ACC112 (cell line): Measurements from ENCODE around the gene ITSN2.
"Not testable (repeated sequence)": the region's sequence is repeated elsewhere in the genome, so short reads cannot be mapped to it uniquely, and the experiment has no call there.

Source experiments
- H2AFZ ChIP-seq: fragments of 200-600 bp; sonication (generic); one replicate; pipeline ENCODE4 v1.6.0; 2017; ENCODE audit warnings: antibody characterized with exemption, low read length; ENCODE audit not compliant: unreplicated experiment
- H3K27ac ChIP-seq: fragments of 200-600 bp; sonication (generic); 2 replicates; pipeline ENCODE4 v1.5.1; 2014; ENCODE audit warnings: low read depth, mild to moderate bottlenecking, antibody characterized with exemption, low read length, moderate library complexity
- H3K27me3 ChIP-seq: fragments of 200-600 bp; sonication (generic); 2 replicates; pipeline ENCODE4 v1.6.1; 2014; ENCODE audit warnings: mild to moderate bottlenecking, antibody characterized with exemption, low read length, moderate library complexity, mixed read lengths; ENCODE audit not compliant: insufficient read depth
- H3K36me3 ChIP-seq: fragments of 200-600 bp; sonication (generic); 2 replicates; pipeline ENCODE4 v1.6.1; 2016; ENCODE audit warnings: mild to moderate bottlenecking, antibody characterized with exemption, low read length, moderate library complexity, mixed read lengths; ENCODE audit not compliant: insufficient read depth
- H3K4me1 ChIP-seq: fragments of 200-600 bp; sonication (generic); one replicate; pipeline ENCODE4 v1.6.1; 2016; ENCODE audit warnings: low read length, mixed read lengths; ENCODE audit not compliant: insufficient read depth, unreplicated experiment, control insufficient read depth
- H3K4me3 ChIP-seq: fragments of 200-600 bp; sonication (generic); 2 replicates; pipeline ENCODE4 v1.5.1; 2014; ENCODE audit warnings: mild to moderate bottlenecking, low read depth, low read length
- H3K79me2 ChIP-seq: fragments of 200-600 bp; sonication (generic); one replicate; pipeline ENCODE4 v1.6.0; 2016; ENCODE audit warnings: low read length; ENCODE audit not compliant: control insufficient read depth, unreplicated experiment, insufficient read depth

ITSN2 gene

GRCh38 chr2:24206242-24206641, 154.1 kb downstream of the ITSN2 start:
- no peak overlapping the region for H3K27ac ChIP-seq
- no peak overlapping the region for H2AFZ ChIP-seq
- H3K4me3 ChIP-seq: no peak overlapping the region
- H3K4me1 ChIP-seq: no peaks in the 10 kb centered on the region
- H3K27me3 ChIP-seq: no peaks in the 10 kb centered on the region
- no peaks in the 10 kb centered on the region for H3K36me3 ChIP-seq
- H3K79me2 ChIP-seq: no peaks in the 10 kb centered on the region

DNA sequence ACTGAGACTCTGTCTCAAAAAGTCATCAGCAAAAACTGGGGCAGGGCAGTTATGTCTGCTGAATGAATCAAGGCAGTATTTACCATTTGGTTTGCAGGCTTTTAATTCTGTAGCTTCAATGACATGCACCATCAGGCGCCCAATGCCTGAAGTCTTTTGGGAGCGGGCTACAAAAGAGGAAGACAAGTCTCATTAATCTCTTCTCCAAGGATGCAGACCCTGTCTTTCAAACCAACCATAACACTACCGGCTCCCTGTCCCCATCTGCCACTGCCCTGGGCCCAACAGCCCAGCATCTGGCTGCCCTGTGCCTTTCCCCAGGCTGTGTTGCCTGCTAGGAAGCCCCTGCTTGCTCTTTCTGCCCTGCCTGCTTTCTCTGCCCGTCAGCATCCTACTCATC, 155.2 kb downstream of the ITSN2 start:
- no peaks in the 10 kb centered on the region for H3K36me3 ChIP-seq
- no peaks in the 10 kb centered on the region for H3K79me2 ChIP-seq
- no peak overlapping the region for H2AFZ ChIP-seq
- H3K4me1 ChIP-seq: no peaks in the 10 kb centered on the region
- no peaks in the 10 kb centered on the region for H3K27me3 ChIP-seq
- H3K27ac ChIP-seq: no peak overlapping the region
- no peak overlapping the region for H3K4me3 ChIP-seq

DNA sequence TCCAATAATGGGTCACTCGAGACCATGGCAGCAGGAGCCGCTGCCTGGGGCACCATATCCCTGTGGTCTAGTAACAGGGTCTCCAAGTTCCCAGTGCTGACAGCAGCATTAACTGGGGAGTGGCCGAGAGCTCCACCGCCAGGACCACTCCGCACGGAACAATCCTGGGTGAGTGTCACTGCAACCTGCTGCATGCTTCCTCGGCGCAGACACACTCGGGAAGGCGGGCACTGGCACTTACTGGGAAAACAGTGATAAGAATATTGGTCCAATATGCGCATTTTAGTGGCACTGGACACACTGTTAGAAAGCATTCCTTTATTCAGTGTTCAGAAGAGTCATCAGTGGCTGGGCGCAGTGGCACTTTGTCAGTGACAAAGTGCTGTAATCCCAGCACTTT, 155.8 kb downstream of the ITSN2 start:
- Histone ChIP-seq H3K79me2 (no peaks in the 10 kb centered on the region), H3K27ac (no peak overlapping the region), H3K36me3 (no peaks in the 10 kb centered on the region), H3K4me1 (no peaks in the 10 kb centered on the region), H3K27me3 (no peaks in the 10 kb centered on the region), H3K4me3 (no peak overlapping the region), H2AFZ (no peak overlapping the region)

DNA sequence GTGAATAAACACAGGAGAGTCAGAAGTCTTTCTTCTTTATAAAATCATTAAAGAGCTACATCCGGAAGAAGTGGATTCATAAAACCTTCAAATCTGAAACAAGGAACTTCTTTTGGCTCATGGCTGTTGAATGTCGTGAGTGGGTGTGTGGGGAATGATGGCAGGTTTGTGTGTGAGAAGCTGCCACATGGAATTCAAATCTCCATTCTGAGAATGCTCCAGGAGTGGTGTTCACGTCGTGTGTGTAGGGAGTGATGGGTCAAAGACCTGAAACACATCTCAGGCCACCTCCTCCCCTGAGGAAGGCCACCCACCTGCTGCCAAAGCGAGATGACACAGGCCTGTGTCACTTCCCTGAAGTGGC, 156.6 kb downstream of the ITSN2 start:
- H3K79me2 ChIP-seq: no peaks in the 10 kb centered on the region
- H3K4me1 ChIP-seq: no peaks in the 10 kb centered on the region
- no peaks in the 10 kb centered on the region for H3K27me3 ChIP-seq
- no peaks in the 10 kb centered on the region for H3K36me3 ChIP-seq
- no peak overlapping the region for H2AFZ ChIP-seq
- no peak overlapping the region for H3K27ac ChIP-seq
- no peak overlapping the region for H3K4me3 ChIP-seq

GRCh38 chr2:24203029-24203786, 157.1 kb downstream of the ITSN2 start:
- no peak overlapping the region for H3K4me3 ChIP-seq
- no peaks in the 10 kb centered on the region for H3K4me1 ChIP-seq
- H2AFZ ChIP-seq: no peak overlapping the region
- H3K79me2 ChIP-seq: no peaks in the 10 kb centered on the region
- no peaks in the 10 kb centered on the region for H3K36me3 ChIP-seq
- H3K27me3 ChIP-seq: no peaks in the 10 kb centered on the region
- no peak overlapping the region for H3K27ac ChIP-seq

DNA sequence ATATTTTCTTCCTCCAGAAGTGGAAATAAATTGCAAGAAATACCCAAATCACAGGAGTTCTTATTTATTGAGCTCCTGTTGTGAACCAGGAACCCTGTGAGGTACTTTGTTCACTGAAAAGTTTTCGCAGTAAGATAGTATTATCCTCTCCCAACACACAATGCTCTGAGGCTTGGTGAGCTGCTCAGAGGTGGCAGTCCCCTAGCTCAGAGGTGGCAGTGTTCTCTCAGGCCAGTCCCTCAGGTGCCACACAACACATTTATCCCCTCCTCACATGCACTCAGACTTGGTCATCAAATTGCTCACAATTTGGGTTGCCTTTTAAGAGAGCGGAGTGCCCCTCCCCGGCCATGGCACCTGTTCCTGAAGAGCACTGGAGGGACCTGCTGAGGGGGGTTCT, 159.5 kb downstream of the ITSN2 start:
- Histone ChIP-seq H3K36me3 (no peaks in the 10 kb centered on the region), H3K27ac (no peak overlapping the region), H3K4me3 (no peak overlapping the region), H3K79me2 (no peaks in the 10 kb centered on the region), H3K27me3 (no peaks in the 10 kb centered on the region), H3K4me1 (no peaks in the 10 kb centered on the region), H2AFZ (no peak overlapping the region)

DNA sequence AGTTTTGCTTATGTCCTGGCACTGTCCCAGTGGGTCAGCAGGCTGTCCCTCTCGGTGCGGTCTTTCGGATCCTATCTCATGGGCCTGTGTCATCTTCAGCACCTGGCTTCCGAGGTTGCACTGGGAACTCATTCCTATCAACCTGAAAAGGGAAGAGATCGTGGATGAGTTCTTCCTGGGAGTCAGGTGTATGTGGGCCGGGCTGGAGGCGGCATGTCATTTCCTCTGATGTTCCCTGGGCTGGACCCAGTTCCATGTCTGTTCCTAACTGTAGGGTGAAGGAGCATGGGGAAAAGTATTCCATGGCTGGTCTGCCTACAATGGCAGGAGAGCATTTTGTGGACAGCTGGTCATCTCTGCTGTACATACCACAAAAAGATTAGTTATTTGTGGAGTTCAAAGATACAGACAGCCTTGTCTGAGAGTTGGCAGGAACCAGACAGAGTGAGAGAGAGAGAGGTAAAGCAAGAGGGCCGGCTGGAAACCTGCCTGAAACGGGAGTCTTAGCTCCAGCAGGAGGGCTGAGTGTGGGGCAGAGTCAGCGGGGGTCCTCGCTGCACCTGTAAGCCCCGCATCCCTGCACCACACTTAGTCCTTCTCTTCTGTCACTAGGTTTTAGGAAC, 160.3 kb downstream of the ITSN2 start:
- no peaks in the 10 kb centered on the region for H3K27me3 ChIP-seq
- no peaks in the 10 kb centered on the region for H3K36me3 ChIP-seq
- H3K27ac ChIP-seq: no peak overlapping the region
- H2AFZ ChIP-seq: no peak overlapping the region
- H3K4me3 ChIP-seq: no peak overlapping the region
- H3K79me2 ChIP-seq: no peaks in the 10 kb centered on the region
- H3K4me1 ChIP-seq: no peaks in the 10 kb centered on the region

DNA sequence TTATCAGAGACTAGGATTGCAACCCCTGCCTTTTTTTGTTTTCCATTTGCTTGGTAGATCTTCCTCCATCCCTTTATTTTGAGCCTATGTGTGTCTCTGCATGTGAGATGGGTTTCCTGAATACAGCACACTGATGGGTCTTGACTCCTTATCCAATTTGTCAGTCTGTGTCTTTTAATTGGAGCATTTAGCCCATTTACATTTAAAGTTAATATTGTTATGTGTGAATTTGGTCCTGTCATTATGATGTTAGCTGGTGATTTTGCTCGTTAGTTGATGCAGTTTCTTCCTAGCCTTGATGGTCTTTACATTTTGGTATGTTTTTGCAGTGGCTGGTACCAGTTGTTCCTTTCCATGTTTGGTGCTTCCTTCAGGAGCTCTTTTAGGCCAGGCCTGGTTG, 163.1 kb downstream of the ITSN2 start:
- H2AFZ ChIP-seq, H3K4me3 ChIP-seq, H3K4me1 ChIP-seq, H3K36me3 ChIP-seq, H3K27me3 ChIP-seq, H3K27ac ChIP-seq, H3K79me2 ChIP-seq: not testable (repeated sequence)

DNA sequence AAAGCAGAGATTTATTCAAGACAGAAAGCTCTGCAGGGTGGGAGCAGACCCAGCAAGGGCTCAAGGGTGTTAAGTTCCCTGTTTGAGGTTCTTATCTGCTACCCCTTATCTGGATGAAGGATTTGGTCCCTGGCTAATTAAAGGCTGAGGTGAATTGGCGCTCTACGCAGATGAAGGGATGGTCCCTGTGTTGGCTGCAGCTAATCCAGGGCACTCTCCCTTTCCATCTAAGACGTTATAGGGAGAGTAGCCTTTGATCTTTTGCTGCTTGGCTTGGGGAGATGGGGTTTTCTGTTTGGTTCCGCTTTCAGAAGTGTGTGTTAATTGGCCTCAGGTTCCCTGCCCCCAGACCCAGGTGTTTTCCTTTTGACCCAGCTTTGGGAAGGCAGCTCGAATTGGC, 168.5 kb downstream of the ITSN2 start:
- Histone ChIP-seq H3K79me2 (no peaks in the 10 kb centered on the region), H3K4me3 (no peak overlapping the region), H3K36me3 (no peaks in the 10 kb centered on the region), H3K27ac (no peak overlapping the region), H3K4me1 (no peaks in the 10 kb centered on the region), H3K27me3 (0 out of 2 replicates have a peak, but pooled peaks cover 3% of the 10 kb centered on the region), H2AFZ (no peak overlapping the region)

GRCh38 chr2:24191156-24191555, 169.2 kb downstream of the ITSN2 start:
- no peak overlapping the region for H3K27ac ChIP-seq
- H3K79me2 ChIP-seq: no peaks in the 10 kb centered on the region
- H3K36me3 ChIP-seq: no peaks in the 10 kb centered on the region
- H3K4me1 ChIP-seq: no peaks in the 10 kb centered on the region
- H2AFZ ChIP-seq: no peak overlapping the region
- no peak overlapping the region for H3K4me3 ChIP-seq
- H3K27me3 ChIP-seq: 0 out of 2 replicates have a peak, but pooled peaks cover 3% of the 10 kb centered on the region

DNA sequence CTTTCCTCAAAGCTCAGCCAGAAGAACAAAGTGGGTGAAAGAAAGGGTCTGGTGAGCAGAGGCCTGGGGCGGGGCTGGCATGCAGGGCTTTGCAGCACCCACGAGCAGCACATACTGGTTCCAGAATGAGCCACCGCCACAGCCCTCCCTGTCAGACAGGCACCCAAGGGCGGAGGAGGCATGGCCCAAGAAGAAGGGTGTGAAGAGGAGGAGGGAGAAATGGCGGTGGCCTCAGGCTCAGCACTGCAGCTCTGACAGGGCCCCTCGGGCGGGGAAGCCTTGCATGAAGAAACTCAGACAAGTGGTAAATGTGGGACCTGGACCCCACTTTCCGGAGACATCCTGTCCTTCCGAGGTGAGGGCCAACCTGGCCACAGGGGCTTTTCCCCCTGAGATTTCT, 169.8 kb downstream of the ITSN2 start:
- Histone ChIP-seq H3K4me1 (no peaks in the 10 kb centered on the region), H3K79me2 (no peaks in the 10 kb centered on the region), H3K4me3 (no peak overlapping the region), H3K27me3 (0 out of 2 replicates have a peak, but pooled peaks cover 3% of the 10 kb centered on the region), H2AFZ (no peak overlapping the region), H3K36me3 (no peaks in the 10 kb centered on the region), H3K27ac (no peak overlapping the region)
